GM21619 (cell line): ENCODE data around the gene RHOXF2.
"Not testable (repeated sequence)": the region's sequence is repeated elsewhere in the genome, so short reads cannot be mapped to it uniquely, and the experiment has no call there.

Source experiments
- ATAC-seq: cut with Tn5 transposase; IDR thresholded peaks from one replicate; pipeline ENCODE4 v1.9.1; 2021; ENCODE audit not compliant: unreplicated experiment

Gene RHOXF2

GRCh38 chrX:120196626-120197283 is 38.3 kb downstream of the RHOXF2 start:
- not testable (repeated sequence) for ATAC-seq

GRCh38 chrX:120200851-120201250 is 42.4 kb downstream of the RHOXF2 start:
- ATAC-seq, result no peak

GRCh38 chrX:120205816-120206753 is 47.7 kb downstream of the RHOXF2 start:
- no peak for ATAC-seq

- no peak for ATAC-seq
Observed at GRCh38 chrX:120207009-120207605, 48.7 kb downstream of the RHOXF2 start.

- ATAC-seq, result peak; percentile 65
Observed at GRCh38 chrX:120213438-120214265, 55.2 kb downstream of the RHOXF2 start.
